Neural cell (in vitro differentiated cells): ENCODE data around the gene NHLH1. TPM values are rescaled to one million over a fixed set of nuclear protein-coding genes. Genes with fewer than 3 reads are reported as not detected.

Experiments
- H2AFZ ChIP-seq: fragments of 200-600, 300-800 bp; sonication (generic), shearing (Covaris generic); 2 replicates; pipeline ENCODE4 v1.6.0; 2014; ENCODE audit warnings: low read depth, mild to moderate bottlenecking, antibody characterized with exemption, low read length, moderate library complexity
- H3F3A ChIP-seq: fragments of 200-600 bp; shearing (Covaris generic); 2 replicates; pipeline ENCODE4 v1.6.1; 2016; ENCODE audit warnings: mild to moderate bottlenecking, moderate library complexity, mixed read lengths, antibody characterized with exemption, low read length; ENCODE audit not compliant: insufficient read depth, poor library complexity, severe bottlenecking
- H3K27ac ChIP-seq: fragments of 200-600, 300-800 bp; sonication (generic), shearing (Covaris generic); 2 replicates; pipeline ENCODE4 v1.5.1; 2014; ENCODE audit warnings: mild to moderate bottlenecking, low read length, moderate library complexity
- H3K27me3 ChIP-seq: fragments of 300-800, 200-600 bp; sonication (generic), shearing (Covaris generic); 2 replicates; pipeline ENCODE4 v1.6.0; 2014; ENCODE audit warnings: mild to moderate bottlenecking, low read depth, low read length, moderate library complexity; ENCODE audit not compliant: insufficient read depth
- H3K36me3 ChIP-seq: fragments of 300-800, 200-600 bp; sonication (generic), shearing (Covaris generic); 2 replicates; pipeline ENCODE4 v1.5.1; 2014; ENCODE audit warnings: mild to moderate bottlenecking, antibody characterized with exemption, low read length, moderate library complexity; ENCODE audit not compliant: insufficient read depth
- H3K4me2 ChIP-seq: fragments of 300-800, 200-600 bp; sonication (generic), shearing (Covaris generic); 2 replicates; pipeline ENCODE4 v1.6.0; 2014; ENCODE audit warnings: mild to moderate bottlenecking, low read length
- H3K4me3 ChIP-seq: fragments of 300-800, 200-600 bp; sonication (generic), shearing (Covaris generic); 2 replicates; pipeline ENCODE4 v1.5.1; 2014; ENCODE audit warnings: mild to moderate bottlenecking, low read length, moderate library complexity
- H3K79me2 ChIP-seq: fragments of 200-600 bp; shearing (Covaris generic); replicated peaks from 2 replicates; pipeline ENCODE4 v1.6.0; 2014; ENCODE audit warnings: mild to moderate bottlenecking, low read length, moderate library complexity; ENCODE audit not compliant: insufficient read depth
- H3K9ac ChIP-seq: fragments of 300-800, 200-600 bp; sonication (generic), shearing (Covaris generic); 2 replicates; pipeline ENCODE4 v1.6.1; 2016; ENCODE audit warnings: mild to moderate bottlenecking, low read length, mixed read lengths
- H3K9me2 ChIP-seq: fragments of 200-600 bp; shearing (Covaris generic); 2 replicates; pipeline ENCODE4 v1.6.1; 2016; ENCODE audit warnings: mild to moderate bottlenecking, low read length, mixed read lengths; ENCODE audit not compliant: insufficient read depth
- H3K9me3 ChIP-seq: fragments of 200-600, 300-800 bp; sonication (generic), shearing (Covaris generic); 2 replicates; pipeline ENCODE4 v1.6.1; 2016; ENCODE audit warnings: mild to moderate bottlenecking, mixed run types, low read length, moderate library complexity, mixed read lengths
- H4K20me1 ChIP-seq: fragments of 200-600 bp; shearing (Covaris generic); 2 replicates; pipeline ENCODE4 v1.6.1; 2016; ENCODE audit warnings: mild to moderate bottlenecking, mixed run types; ENCODE audit not compliant: insufficient read depth
- CTCF ChIP-seq: fragments of 450-650 bp; IDR thresholded peaks from 2 replicates; pipeline ENCODE4 v1.5.1; 2014; ENCODE audit warnings: antibody characterized with exemption, mild to moderate bottlenecking, moderate library complexity; ENCODE audit not compliant: poor library complexity, severe bottlenecking
- EP300 ChIP-seq: fragments of 450-650 bp; conservative IDR thresholded peaks from 2 replicates; pipeline ENCODE4 v1.6.1; 2014; ENCODE audit warnings: antibody characterized with exemption, mild to moderate bottlenecking, moderate library complexity; ENCODE audit not compliant: poor library complexity, severe bottlenecking
- EZH2 ChIP-seq: fragments of 200-600, 300-800 bp; shearing (Covaris generic), sonication (generic); IDR thresholded peaks from 2 replicates; pipeline ENCODE4 v1.6.1; 2014; ENCODE audit warnings: antibody characterized with exemption, low read length, borderline replicate concordance, mild to moderate bottlenecking; ENCODE audit not compliant: insufficient read depth, poor library complexity, severe bottlenecking
- MXI1 ChIP-seq: fragments of 450-650 bp; conservative IDR thresholded peaks from 2 replicates; pipeline ENCODE4 v1.6.1; 2014; ENCODE audit warnings: antibody characterized with exemption, mild to moderate bottlenecking; ENCODE audit not compliant: poor library complexity, severe bottlenecking
- POLR2AphosphoS5 ChIP-seq: IDR thresholded peaks from 2 replicates; pipeline ENCODE4 v1.6.1; 2012
- RAD21 ChIP-seq: fragments of 450-650 bp; conservative IDR thresholded peaks from 2 replicates; pipeline ENCODE4 v1.6.1; 2014; ENCODE audit warnings: antibody characterized with exemption, mild to moderate bottlenecking, moderate library complexity
- REST ChIP-seq: IDR thresholded peaks from 2 replicates; pipeline ENCODE4 v1.6.1; 2012; ENCODE audit warnings: borderline replicate concordance
- SMC3 ChIP-seq: fragments of 450-650 bp; conservative IDR thresholded peaks from 2 replicates; pipeline ENCODE4 v1.6.1; 2014; ENCODE audit warnings: antibody characterized with exemption, mild to moderate bottlenecking, moderate library complexity; ENCODE audit not compliant: poor library complexity
- TAF1 ChIP-seq: IDR thresholded peaks from 2 replicates; pipeline ENCODE4 v1.6.1; 2012; ENCODE audit warnings: low read depth
- polyA plus RNA-seq: library from polyadenylated mRNA; depleted of rRNA; stranded (reverse); fragments of >200 nt; gene quantifications from 2 replicates; pipeline ENCODE4 v1.2.3, GENCODE V29; 2014

Gene NHLH1
- polyA plus RNA-seq, 1 donor from 2014 or later: 0.11 TPM

- Histone ChIP-seq H4K20me1 (no peaks in the 10 kb centered on the region), H3K27ac (no peak overlapping the region), H3K9ac (no peak overlapping the region), H3F3A (no peaks in the 10 kb centered on the region), H3K79me2 (no peaks in the 10 kb centered on the region), H3K9me3 (no peaks in the 10 kb centered on the region), H2AFZ (no peak overlapping the region), H3K27me3 (no peaks in the 10 kb centered on the region), H3K9me2 (no peaks in the 10 kb centered on the region), H3K4me2 (no peak overlapping the region), H3K36me3 (peaks cover 5% of the 10 kb centered on the region), H3K4me3 (no peak overlapping the region)
- TF ChIP-seq TAF1: no peak
- TF ChIP-seq EZH2: no peak
- no peak for TF ChIP-seq REST
- TF ChIP-seq POLR2AphosphoS5: no peak
- TF ChIP-seq RAD21: no peak
- no peak for TF ChIP-seq EP300
- TF ChIP-seq MXI1: no peak
- no peak for TF ChIP-seq SMC3
- TF ChIP-seq CTCF: no peak
Measured at GRCh38 chr1:160357286-160358002, 9.4 kb upstream of the NHLH1 start.

- Histone ChIP-seq H3K79me2 (no peaks in the 10 kb centered on the region), H3K4me3 (no peak overlapping the region), H3K9ac (no peak overlapping the region), H2AFZ (no peak overlapping the region), H3K9me2 (no peaks in the 10 kb centered on the region), H4K20me1 (no peaks in the 10 kb centered on the region), H3K4me2 (no peak overlapping the region), H3F3A (no peaks in the 10 kb centered on the region), H3K36me3 (peaks cover 5% of the 10 kb centered on the region), H3K9me3 (no peaks in the 10 kb centered on the region), H3K27me3 (no peaks in the 10 kb centered on the region), H3K27ac (no peak overlapping the region)
- TF ChIP-seq EP300: no peak
- TF ChIP-seq EZH2: no peak
Measured at GRCh38 chr1:160358073-160358472, 8.8 kb upstream of the NHLH1 start.
